CD4-positive, alpha-beta T cell treated with Interleukin-10 for 1 hour (primary cell): Measurements from ENCODE around the gene PRIMA1.

Experiments used
- DNase-seq: peaks from one replicate; pipeline ENCODE4 v3.0.0-alpha.2; 2020

Gene PRIMA1

GRCh38 chr14:93708311-93708734 is 80.0 kb downstream of the PRIMA1 start:
- DNase-seq = no peak

GRCh38 chr14:93707475-93707874 is 80.8 kb downstream of the PRIMA1 start:
- no peak for DNase-seq

GRCh38 chr14:93706360-93706955 is 81.8 kb downstream of the PRIMA1 start:
- DNase-seq = no peak

GRCh38 chr14:93705513-93706156 is 82.7 kb downstream of the PRIMA1 start:
- DNase-seq = no peak

GRCh38 chr14:93703941-93704340 is 84.3 kb downstream of the PRIMA1 start:
- DNase-seq = no peak

- DNase-seq = no peak
These were observed 85.3 kb downstream of the PRIMA1 start for GRCh38 chr14:93702946-93703345.

GRCh38 chr14:93701562-93701961 is 86.7 kb downstream of the PRIMA1 start:
- DNase-seq = no peak

GRCh38 chr14:93700928-93701327 is 87.4 kb downstream of the PRIMA1 start:
- no peak for DNase-seq

GRCh38 chr14:93693914-93694313 is 94.4 kb downstream of the PRIMA1 start:
- no peak for DNase-seq

GRCh38 chr14:93691042-93691780 is 97.1 kb downstream of the PRIMA1 start:
- no peak for DNase-seq

GRCh38 chr14:93690146-93690545 is 98.1 kb downstream of the PRIMA1 start:
- DNase-seq = no peak

GRCh38 chr14:93688820-93689219 is 99.5 kb downstream of the PRIMA1 start:
- no peak for DNase-seq

GRCh38 chr14:93688239-93688666 is 100.0 kb downstream of the PRIMA1 start:
- DNase-seq = no peak

- no peak for DNase-seq
These were observed 102.0 kb downstream of the PRIMA1 start for GRCh38 chr14:93686268-93686667.

GRCh38 chr14:93685121-93685895 is 103.0 kb downstream of the PRIMA1 start:
- DNase-seq = no peak

- no peak for DNase-seq
These were observed 105.1 kb downstream of the PRIMA1 start for GRCh38 chr14:93683226-93683625.

GRCh38 chr14:93682459-93682858 is 105.8 kb downstream of the PRIMA1 start:
- no peak for DNase-seq

GRCh38 chr14:93676416-93676958 is 111.8 kb downstream of the PRIMA1 start:
- no peak for DNase-seq

GRCh38 chr14:93675651-93676050 is 112.6 kb downstream of the PRIMA1 start:
- no peak for DNase-seq

- DNase-seq = no peak
These were observed 113.9 kb downstream of the PRIMA1 start for GRCh38 chr14:93674343-93674742.

- DNase-seq = no peak
These were observed 118.7 kb downstream of the PRIMA1 start for GRCh38 chr14:93669632-93670031.
